Stimulated activated CD8-positive, alpha-beta memory T cell treated with anti-CD3 and anti-CD28 coated beads, Interleukin-2, amount 100 ng/mL, for 1 hour (primary cell): Measurements from ENCODE around the gene EXOC6B.
"Not testable (repeated sequence)": the region's sequence is repeated elsewhere in the genome, so short reads cannot be mapped to it uniquely, and the experiment has no call there.

ENCODE experiments used
- DNase-seq, 2 donors: peaks; one replicate each; pipeline ENCODE4 v3.0.0-alpha.2; 2020; ENCODE audit warnings: low read depth in 2 of 2

EXOC6B gene

DNA sequence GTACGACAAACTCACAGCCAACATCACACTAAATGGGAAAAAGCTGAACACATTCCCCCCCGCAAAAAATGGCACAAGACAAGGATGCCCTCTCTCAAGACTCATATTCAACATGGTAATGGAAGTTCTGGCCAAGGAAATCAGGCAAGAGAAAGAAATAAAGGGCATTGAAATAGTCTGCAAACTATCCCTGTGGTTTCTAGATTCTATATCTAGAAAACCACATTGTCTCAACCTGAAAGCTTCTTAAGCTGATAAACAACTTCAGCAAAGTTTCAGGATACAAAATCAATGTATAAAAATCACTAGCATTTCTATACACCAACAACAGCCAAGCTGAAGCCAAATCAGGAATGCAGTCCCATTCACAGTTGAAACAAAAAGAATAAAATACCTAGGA is 383.6 kb downstream of the EXOC6B start:
- DNase-seq = no peak

- DNase-seq = no peak
These were observed 385.9 kb downstream of the EXOC6B start for GRCh38 chr2:72439892-72440291.

GRCh38 chr2:72438364-72438763 is 387.5 kb downstream of the EXOC6B start:
- DNase-seq = no peak

DNA sequence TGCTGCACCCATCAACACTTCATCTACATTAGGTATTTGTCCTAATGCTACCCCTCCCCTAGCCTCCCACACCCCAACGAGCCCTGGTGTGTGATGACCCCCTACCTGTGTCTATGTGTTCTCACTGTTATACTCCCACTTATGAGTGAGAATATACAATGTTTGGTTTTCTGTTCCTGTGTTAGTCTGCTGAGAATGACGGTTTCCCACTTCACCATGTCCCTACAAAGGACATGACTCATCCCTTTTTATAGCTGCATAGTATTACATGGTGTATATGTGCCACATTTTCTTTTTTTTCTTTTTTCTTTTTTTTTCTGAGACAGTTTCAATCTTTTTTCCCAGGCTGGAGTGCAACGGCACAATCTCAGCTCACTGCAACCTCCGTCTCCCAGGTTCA is 394.1 kb downstream of the EXOC6B start:
- DNase-seq = no peak

DNA sequence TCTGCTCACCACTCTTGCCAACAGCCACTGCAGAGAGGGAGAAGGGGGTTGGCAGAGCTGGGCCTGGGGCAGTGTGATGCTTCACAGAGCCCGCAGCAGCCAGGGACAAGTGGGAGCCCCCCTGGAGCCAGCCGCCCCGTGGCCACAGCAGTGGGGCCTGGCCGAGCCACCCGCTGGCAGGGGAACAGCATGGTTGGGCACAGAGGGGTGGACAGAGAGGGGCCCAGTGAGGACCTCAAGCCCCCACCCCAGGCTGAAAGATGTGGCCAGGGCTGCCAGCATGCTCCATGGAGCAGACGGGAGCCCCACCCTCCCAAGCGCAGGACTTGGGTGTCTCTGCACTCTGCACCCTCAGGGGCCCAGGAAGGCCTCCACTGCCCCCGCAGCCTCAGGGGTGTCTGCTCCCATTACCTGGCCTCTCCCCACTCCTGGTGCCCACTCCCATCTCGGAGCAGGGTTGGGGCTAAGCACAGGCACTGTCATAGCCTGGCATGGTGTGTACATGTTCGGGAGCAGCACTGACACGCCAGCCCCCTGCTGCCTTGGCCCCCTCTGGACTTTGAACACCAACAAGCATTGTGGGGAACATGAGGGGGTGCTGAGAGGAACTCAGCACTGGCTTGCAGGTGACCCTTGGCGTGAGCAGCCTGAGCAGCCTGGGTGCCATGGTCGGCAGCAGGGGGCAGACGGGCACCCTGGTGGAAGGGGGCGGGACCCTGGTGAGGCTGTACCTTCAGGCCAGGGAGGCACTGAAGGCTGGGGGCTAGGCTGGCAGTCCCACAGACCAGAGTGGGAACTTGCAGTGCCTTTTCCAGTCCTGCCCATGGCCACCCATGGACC is 398.6 kb downstream of the EXOC6B start:
- DNase-seq = no peak

DNA sequence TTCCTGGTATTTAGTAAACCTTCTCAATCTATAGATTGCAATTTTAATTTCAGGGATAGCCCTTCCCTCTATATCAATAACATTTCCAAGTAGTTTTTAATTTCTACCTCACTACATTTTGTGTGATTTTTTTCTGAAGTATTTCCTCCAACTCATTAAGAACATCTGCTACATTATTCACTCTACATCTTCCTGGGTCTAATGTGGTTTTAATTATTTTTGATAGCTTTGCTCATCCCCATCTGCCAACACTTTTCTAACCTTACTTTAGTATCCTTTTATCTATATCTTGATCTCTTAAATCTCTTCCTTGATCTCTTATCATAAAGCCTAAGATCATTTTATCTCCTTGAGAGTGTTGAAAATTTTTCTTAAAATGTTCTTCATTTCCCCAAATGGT is 399.8 kb downstream of the EXOC6B start:
- no peak for DNase-seq

DNA sequence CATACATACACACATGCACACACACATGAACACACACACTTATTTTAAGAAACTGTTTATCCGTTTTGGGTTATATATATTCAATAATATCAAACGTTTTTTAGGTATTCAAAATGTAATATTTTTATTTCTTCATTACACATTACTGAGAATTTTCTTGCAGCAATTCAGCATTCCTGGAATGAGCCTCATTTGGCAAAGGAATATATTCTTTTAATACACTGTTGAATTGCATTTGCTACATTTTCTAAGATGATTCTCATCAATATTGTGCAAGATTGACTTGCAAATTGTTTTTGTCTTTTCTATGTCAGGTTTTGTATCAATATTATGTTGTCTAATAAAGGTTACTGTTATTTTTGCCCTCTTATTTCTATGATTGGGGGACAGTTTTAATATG is 402.1 kb downstream of the EXOC6B start:
- no peak for DNase-seq

DNA sequence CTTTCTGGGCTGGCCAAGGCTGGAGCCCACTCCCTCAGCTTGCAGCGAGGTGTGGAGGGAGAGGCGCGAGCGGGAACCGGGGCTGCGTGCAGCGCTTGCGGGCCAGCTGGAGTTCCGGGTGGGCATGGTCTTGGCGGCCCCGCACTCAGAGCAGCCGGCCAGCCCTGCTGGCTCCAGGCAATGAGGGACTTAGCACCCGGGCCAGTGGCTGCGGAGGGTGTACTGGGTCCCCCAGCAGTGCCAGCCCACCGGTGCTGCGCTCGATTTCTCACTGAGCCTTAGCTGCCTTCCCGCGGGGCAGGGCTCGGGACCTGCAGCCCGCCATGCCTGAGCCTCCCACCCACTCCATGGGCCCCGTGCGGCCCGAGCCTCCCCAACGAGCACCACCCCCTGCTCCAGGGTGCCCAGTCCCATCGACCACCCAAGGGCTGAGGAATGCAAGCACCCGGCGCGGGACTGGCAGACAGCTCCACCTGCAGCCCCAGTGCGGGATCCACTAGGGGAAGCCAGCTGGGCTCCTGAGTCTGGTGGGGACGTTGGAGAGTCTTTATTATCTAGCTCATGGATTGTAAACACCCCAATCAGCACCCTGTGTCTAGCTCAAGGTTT is 404.0 kb downstream of the EXOC6B start:
- not testable (repeated sequence) for DNase-seq

DNA sequence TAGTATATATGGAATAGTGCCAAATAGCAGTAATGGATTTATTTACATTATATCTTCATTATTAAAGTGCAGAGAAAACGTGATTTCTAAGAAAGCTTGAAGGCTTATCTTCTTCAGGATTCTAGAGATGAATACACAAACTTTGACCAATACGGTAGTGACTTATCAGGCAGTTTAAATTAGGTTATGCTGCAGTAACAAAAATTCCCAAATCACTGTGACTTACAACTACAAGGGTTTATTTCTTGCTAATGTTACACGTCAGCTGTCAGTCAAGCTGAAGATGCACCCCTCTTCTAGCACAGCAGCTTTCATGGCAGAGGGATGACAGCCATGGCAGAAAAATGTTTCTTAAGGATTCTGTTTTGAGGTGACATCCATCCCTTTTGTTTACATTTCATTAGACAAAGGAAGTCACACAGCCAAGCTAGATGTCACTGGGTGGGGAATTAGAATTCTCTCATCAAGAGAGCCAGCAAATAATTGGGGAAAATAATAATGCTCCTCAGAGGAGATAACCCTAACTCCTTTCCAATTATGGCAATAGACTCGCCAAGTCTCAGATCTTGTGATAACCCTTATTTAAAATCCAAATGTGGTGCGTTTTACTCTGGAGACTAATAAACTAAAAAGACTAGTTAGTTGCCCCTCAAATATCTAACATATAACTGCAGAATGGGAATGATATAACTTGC is 409.9 kb downstream of the EXOC6B start:
- no peak for DNase-seq

DNA sequence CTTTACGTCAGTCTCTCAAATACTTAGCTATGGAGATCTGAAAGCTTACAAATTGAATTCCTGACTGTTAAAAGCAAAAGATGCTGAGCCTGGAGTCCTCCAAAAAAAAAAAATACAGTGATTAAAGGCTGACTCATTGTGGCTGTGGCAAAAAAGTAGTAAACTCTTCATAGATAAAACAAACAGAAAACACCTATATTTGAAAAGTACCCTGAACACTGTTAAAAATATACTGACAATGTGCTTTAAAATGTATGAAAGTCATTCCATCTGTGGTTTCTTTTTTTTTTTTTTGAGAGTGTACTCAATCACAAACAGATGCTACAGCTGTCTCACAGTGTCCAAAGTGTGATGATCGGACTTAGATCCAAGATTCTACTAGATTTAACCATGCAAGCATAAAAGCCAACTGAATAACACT is 410.6 kb downstream of the EXOC6B start:
- DNase-seq = no peak

GRCh38 chr2:72414137-72414760 is 411.6 kb downstream of the EXOC6B start:
- no peak for DNase-seq

- no peak for DNase-seq
These were observed 412.1 kb downstream of the EXOC6B start for GRCh38 chr2:72413716-72414115.

GRCh38 chr2:72412214-72412613 is 413.6 kb downstream of the EXOC6B start:
- DNase-seq = no peak

DNA sequence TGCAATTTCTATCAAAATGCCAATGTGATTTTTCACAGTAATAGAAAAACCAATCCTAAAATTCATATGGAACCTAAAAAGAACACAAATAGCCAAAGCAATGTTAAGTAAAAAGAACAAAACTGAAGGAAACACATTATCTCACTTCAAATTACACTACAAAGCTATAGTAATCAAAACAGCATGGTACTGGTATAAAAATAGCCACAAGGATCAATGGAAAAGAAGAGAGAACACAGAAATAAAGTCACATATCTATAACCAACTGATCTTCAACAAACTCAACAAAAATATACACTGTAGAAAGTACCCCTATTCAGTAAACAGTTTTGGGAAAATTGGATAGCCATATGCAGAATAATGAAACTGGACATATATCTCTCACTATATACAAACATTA is 426.0 kb downstream of the EXOC6B start:
- DNase-seq = no peak

- no peak for DNase-seq
These were observed 430.7 kb downstream of the EXOC6B start for GRCh38 chr2:72395096-72395495.

- no peak for DNase-seq
These were observed 431.2 kb downstream of the EXOC6B start for GRCh38 chr2:72394541-72395070.

DNA sequence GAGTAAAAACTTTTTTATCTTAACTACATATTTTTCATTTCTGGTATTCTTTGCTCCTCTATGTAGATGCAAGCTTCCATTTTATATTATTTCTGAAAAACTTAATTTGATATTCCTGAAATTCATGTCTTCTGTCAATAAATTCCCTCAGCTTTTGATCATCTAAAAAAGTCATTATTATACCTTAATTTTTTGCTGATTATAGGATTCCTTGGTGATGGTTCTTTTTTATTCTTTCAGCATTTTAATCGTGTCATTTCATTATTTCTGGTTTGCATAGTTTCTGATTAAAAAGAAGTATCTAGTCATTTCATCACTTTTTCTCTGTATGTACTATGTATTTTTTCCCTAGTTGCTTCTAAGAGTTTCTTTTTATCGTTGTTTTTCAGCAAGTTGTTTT is 436.4 kb downstream of the EXOC6B start:
- DNase-seq = no peak

DNA sequence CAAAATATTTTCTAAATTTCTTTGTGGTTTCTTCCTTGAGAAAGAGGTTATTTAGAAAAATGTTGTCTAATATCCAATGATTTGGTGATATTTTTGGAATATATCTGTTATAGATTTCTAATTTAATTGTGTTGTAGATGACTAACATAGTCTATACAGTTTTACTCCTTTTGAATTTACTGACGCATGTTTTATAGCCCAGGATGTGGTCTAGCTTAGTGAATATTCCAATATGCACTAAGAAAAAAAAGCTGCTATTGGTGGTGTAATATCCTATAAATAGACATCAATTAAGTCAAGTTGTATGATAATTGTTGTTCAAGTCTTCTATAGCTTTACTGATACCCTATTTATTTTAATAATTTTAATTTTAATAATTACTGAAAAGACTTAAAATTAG is 437.6 kb downstream of the EXOC6B start:
- no peak for DNase-seq

DNA sequence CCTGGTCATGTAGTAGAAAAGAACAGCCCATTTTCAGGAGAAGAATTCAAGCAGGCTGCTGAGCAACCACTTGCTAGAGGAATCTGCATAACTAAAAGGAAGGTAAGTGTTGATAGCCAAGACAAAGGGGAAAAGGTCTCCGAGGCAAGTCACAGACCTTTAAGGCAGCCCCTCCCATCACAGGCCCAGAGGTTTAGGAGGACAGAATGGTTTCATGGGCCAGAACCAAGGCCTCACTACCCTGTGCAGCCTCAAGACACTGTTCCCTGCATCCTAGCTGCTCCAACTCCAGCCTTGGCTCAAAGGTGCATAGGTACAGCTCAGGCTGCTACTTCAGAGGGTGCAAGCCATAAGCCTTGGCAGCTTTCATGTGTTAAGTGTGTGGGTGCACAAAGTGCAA is 439.5 kb downstream of the EXOC6B start:
- no peak for DNase-seq

DNA sequence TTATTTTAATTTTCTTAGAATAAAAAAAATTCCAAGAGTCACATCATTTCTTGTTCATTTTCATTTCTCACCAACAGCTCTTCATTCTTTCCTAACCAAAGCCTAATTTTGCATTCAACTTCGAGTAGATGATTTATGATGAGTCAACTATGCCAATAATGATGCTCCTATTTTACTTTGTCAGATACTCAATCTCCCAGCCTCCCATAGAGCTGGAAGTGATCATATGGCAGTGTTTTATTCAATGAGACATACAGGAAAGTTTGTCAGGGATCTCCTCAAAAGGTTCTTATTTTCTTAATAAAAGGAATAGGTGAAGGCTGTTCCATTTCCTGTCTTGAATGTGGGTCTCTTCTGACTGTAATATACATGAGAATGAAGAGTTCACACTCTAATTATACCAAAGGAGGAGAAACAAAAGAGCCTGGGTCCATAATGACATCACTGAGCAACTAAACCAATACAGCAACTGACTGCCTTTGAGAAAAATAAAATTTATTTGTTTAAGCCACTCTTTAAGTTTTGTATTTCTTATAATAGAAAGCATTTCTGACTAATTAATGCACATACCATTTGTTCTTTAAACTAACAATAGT is 447.0 kb downstream of the EXOC6B start:
- DNase-seq = no peak

DNA sequence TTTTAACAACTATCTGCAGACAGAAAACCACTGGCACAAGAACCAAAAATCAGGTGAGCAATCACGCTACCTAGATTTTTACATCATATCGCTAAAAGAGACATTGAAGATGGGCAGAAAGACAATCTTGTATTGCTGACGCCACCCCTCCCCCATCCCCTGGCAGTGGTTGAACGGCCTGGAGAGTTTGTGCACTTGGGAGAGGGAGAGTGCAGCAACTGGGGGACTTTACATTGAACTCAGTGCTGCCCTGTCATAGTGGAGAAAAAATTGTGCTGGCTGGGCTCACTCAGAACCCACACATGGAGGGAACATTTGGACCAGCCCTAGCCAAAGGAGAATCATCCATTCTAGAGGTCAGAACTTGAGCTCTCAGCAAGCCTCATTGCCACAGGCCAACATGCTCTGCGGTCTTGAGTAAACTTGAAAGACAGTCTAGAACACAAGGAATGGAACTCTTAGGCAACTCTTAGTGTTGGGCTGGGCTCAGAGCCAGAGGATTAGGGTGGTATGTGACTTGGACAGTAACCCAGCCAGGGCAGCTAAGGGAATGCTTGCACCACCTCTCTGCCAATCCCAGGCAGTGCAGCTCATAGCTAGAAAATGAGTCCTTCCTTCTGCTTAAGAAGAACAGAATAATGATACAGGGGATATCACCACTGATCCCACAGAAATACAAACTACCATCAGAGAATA is 458.2 kb downstream of the EXOC6B start:
- no peak for DNase-seq
